GM18861 (cell line): ENCODE measurements around the gene HYAL3.
"Not testable (repeated sequence)": the region's sequence is repeated elsewhere in the genome, so short reads cannot be mapped to it uniquely, and the experiment has no call there.

Experiments used
- ATAC-seq: cut with Tn5 transposase; IDR thresholded peaks from one replicate; pipeline ENCODE4 v1.9.1; 2021; ENCODE audit not compliant: unreplicated experiment

The HYAL3 gene

DNA sequence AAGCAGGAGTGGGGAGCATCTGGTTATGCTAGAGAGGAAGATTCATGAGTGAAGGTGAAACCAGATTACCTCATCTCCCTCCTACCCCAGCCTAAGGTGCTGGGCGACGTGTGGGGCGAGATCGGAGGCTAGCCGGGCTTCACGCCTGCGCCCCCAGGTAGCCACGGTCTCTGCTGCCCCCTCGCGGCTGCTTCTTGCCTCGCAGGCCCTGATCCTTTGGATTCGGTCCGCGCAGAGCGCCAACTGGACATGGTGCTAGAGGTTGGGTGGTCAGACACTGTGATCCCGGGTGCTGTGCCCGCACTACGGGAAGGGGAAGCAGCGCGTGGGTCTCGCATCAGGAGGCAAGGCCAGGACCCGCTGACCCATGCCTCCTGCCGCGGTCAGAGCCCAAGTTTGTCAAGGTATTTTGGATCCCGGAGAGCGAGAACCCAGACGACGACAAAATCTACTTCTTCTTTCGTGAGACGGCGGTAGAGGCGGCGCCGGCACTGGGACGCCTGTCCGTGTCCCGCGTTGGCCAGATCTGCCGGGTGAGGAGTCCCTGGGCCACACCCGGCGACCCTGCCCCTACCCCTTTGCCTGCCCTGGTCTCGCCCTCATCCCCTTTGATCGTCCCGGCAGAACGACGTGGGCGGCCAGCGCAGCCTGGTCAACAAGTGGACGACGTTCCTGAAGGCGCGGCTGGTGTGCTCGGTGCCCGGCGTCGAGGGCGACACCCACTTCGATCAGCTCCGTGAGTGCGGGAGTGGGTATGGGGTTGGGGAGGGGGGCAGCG lies 26.1 kb downstream of the HYAL3 start:
- ATAC-seq, result peak; percentile 88

DNA sequence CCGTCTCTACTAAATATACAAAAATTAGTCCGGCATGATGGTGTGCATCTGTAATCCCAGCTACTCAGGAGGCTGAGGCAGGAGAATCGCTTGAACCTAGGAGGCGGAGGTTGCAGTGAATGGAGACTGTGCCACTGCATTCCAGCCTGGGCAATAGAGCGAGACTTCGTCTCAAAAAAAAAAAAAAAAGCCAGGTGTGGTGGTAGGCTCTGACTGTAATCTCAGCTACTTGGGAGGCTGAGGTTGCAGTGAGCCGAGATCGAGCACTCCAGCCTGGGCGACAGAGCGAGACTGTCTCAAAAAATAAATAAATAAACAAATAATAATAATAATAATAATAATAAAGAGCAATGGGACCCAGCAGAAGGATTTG lies 26.7 kb downstream of the HYAL3 start:
- ATAC-seq, result not testable (repeated sequence)

DNA sequence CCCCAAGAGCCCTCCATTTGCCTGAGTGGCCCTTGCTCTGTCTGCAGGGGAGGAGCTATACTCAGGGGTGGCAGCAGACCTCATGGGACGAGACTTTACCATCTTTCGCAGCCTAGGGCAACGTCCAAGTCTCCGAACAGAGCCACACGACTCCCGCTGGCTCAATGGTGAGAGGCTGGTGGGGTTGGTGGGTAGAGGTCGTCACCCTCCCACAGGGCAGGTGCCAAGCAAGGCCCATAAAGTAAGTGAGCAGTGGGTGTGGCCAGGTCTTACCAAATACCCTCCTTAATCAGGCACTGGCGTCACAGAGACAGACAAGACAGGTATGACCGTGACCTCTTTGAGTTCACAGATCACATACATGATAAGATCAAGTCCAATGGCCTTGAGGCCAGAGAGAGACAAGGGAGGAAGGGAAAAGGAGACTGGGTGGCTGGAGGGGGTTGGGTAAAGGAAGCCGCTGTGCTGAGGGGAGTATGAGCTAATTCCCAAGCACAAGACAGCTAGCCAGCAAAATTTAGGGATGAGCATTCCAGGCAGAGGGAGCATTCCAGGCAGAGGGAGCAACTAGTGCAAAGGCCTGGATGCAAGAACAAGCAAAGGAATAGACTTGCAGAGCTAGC lies 27.8 kb downstream of the HYAL3 start:
- ATAC-seq, result no peak

DNA sequence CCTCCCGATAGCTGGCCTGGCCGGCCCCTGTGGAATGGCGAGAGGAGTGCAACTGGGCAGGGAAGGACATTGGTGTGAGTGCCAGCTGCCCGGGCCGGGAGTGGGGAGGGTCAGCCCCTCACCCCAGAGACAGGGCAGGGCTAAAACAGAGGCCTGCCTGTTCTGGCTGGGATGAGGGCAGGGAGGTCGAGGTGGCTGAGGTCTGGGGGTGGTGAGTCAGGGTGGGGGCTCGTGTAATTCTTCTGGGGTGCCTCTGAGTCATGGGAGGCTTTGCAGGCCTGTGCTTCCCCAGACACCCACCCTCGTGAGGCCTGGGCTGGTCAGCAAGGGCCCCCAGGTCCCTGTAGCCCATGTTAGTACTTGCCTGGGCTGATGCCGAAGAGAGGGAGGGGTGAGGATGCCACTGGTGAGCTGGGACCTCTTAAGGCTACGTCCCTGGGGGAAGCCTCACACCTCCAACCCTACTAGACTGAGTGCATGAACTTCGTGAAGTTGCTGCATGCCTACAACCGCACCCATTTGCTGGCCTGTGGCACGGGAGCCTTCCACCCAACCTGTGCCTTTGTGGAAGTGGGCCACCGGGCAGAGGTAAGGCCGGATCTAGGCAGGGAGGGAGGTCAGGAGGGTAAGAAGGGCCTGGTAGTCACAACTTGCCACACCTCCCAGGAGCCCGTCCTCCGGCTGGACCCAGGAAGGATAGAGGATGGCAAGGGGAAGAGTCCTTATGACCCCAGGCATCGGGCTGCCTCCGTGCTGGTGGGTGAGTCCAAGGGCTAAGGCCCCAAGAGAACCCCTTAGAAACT lies 28.6 kb downstream of the HYAL3 start:
- no peak for ATAC-seq

DNA sequence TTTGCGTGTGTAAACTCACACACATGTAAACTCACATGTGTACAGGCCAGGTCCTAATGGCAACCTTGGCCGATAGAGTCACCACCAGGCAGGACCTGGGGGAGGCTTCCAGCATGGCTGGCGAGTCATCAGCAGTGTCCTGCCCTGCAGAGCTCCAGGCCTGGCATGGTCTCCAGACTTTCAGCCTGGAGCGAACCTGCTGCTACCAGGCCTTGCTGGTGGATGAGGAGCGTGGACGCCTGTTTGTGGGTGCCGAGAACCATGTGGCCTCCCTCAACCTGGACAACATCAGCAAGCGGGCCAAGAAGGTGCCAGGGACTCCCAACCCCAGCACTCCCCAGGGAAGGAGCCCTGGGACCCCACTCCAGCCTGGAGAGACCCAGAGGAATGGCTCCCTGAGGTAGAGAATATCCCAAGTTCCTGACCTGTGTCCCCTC lies 29.2 kb downstream of the HYAL3 start:
- ATAC-seq, result no peak

DNA sequence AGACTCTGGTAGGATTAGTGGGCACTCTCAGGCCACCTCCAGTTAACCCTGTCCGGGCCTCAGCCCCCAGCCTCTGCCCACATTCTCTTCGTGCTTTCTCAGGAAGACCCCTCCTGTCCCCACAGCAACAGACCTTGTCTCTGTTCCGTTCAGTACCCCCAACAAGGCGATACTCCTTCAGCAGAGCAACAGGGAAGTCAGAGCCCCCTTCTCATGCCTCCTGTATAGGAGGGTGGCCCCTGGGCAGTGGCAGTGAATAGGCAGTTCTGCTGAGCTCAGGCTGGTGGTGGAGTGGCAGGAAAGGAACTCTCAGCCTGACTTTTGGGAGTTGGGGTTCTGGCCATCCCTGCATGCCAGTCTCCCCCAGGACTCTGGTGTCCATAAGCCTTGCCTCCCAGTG lies 29.7 kb downstream of the HYAL3 start:
- ATAC-seq, result no peak

DNA sequence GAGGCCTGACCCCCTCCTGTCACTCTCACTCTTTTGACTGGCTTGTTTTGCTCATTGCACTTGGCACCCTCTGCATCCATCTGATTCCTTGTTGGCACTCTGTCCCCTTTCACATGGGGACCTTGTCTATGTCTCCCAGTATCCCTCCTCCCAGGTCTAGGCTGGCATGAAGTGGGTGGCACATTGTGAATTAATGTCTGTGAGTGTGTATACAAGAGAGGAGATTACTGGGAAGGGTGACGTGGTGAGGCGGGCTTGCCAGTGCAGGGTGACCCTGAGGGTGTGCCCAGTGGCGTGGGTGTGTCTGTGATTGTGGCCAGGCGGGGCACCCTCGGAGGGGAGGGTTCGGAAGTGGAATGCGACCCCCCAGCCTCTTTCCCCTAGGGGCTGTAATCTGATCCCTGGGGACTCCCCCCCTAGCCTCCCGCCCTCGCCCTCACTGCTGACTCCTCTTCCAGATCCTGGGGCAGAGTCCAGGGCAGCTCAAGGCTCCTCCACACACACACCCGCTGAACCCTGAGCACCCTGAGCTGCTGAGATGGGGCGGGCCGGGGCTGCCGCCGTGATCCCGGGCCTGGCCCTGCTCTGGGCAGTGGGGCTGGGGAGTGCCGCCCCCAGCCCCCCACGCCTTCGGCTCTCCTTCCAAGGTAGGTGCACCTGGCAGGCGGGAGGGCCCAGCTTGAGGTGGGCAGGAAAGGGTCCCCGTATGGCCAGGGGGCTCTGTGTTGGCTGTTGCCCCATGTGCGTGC lies 30.3 kb downstream of the HYAL3 start, which contains the start of gene SEMA3B:
Gene SEMA3B (plus strand): TSS at position 445 of the 749 bp plus-strand sequence. CDS start 94 bp downstream, at position 539.
- no peak for ATAC-seq

DNA sequence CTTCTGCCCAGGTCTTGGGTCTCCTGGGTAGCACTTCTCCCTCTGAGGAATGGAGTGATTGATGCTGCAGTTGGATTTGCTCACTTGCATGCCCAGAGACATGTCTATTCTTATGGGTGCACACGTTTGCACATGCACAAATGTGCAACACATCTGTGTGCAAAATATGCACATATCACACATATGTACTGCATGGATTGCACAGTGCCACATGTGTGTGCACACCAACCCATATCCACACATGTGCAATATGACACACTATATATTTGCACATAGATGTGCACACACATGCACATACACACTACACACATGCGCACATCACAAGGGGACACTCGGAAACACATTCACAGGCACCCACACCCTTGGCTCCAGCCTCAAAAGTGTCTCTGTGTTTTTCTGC lies 30.9 kb downstream of the HYAL3 start:
- ATAC-seq, result no peak

DNA sequence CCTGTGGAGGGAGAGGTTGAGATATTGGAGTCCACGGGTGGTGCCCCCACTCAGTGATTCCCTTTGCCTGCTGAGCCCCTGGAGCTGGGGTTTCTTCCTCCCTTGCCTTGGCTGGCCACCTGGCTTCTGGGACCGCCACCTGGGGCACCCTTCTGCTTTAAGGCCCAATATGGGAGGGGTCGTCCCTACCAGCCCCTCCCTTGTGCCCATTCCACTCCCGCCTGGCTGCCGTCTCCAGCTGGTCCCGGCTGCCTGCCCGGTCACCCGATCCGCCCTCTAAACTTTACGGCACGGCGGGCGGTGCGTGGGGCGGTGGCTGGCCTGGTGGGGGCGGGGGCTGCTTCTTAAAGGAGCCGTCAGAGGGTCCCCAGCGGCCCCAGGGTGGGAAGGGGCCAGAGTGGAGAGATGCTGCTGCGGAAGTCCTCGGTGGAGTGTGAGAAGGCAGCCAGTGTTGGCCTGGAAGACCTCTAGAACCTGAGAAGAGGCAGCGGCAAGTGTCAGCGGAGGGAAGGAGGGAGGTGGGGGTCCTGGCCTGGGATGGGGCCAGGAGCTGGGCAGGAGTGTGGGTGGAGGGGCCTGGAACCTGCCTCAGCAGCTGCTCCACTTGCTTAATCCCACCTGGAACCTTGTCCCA lies 31.8 kb downstream of the HYAL3 start:
- ATAC-seq, result no peak

DNA sequence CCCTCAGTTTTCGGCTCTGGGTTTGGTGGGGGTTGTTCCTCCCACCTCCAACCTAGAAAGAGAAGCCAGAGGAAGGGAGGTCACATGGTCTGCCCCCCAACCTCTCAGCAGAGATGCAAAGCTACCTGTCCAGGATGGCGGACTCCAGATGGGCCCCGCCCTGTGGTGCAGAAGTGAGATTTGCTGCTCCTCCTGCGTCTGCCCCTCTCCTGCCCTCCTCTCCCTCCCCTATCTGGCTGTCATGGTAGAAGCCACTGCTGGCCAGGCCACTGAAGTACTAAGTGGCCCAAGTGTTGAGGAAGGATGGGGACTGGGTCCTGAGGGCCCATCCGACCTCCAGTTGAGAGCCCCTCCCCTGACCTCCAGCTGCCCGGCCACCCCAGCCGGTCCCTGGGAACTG lies 32.4 kb downstream of the HYAL3 start:
- ATAC-seq, result no peak

DNA sequence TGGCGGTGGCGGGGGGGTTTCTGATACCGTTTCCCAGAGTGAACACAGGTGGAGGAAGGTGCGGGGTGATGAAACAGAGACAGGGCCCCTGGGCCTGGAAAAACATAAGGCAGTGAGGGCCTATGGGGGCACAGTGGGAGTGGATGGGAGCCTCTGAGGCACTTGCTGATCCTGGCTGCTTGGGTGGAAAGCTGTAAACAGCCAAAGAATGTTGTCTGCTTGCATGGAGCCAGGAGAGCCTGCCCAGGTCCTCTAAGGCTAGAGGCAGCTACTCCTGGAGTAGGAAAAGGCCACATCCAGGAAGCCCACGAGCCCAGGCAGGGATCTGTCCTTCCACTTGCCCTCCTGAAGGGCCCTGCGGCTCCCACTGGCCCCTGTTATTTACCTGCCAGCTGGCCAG lies 33.2 kb downstream of the HYAL3 start:
- no peak for ATAC-seq

DNA sequence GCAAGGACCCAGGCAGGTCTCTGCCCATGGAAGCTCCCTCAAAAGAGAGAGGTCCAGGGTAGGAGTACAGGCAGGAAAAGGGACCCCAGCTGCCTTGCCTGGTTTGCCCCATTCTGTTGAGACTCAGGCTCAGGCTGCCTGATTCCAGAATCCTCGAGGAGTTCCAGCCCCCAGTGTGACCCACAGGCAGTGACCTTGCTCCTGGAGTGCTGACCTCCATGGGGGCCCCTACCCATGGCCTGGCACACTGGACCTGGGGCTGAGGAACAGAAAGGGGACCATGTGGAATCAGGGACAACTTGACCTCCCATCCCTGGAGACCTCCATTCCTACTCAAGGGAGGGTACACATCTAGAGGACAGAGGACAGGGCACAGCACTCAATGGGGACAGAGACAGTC lies 33.6 kb downstream of the HYAL3 start:
- no peak for ATAC-seq

DNA sequence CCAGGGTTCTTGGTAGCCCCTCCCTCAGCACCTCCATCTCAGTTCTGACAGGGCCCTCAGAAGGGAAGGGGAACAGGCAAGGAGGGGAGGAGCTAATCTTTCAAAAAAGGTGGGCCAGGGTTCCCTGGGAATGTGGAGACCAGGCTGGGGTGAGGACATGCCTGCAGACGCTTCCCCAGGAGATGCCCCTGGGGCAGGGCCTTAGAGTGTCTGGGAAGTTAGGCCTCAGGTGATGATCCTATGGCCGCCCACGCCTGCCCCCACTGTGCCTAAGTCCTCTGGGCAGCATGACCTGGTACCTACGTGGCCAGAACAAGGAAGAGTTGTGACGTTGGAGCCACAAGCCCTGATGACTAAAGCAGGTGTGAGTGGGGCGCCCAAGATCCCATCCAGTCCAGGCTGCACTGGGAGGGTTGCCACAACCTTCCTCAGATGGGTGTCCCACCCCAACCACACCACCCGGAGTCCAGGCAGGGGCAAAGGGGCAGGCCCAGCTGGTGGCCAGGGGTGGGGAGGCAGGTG lies 34.2 kb downstream of the HYAL3 start:
- no peak for ATAC-seq

DNA sequence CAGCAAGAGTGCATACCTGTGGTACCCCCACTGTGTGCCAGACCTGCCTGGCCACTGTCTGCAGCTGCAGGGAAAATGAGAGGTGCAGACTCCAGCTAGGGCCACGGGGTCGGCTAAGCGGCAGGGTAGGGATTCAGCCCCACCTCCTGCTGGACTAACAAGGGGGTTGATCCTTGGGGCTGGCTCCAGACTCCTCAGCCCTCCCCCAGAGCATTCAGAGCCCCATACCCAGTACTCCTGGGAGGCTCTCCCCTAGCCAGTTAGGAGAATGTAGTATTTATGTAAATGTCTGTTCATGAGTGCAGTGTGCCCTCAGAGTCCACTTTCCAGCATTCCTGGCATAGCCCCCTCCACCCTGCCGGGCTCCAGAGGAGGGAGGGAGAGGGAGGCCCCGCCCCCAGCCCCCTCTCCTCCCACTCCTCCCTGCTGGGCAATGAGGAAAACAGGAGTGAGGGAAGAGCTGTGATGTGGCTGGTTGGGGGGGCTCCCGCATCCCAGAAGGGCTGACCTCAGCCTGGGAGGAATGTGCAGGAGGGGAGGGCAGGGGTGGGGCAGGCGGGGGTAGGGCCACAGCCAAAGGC lies 34.7 kb downstream of the HYAL3 start:
- no peak for ATAC-seq

DNA sequence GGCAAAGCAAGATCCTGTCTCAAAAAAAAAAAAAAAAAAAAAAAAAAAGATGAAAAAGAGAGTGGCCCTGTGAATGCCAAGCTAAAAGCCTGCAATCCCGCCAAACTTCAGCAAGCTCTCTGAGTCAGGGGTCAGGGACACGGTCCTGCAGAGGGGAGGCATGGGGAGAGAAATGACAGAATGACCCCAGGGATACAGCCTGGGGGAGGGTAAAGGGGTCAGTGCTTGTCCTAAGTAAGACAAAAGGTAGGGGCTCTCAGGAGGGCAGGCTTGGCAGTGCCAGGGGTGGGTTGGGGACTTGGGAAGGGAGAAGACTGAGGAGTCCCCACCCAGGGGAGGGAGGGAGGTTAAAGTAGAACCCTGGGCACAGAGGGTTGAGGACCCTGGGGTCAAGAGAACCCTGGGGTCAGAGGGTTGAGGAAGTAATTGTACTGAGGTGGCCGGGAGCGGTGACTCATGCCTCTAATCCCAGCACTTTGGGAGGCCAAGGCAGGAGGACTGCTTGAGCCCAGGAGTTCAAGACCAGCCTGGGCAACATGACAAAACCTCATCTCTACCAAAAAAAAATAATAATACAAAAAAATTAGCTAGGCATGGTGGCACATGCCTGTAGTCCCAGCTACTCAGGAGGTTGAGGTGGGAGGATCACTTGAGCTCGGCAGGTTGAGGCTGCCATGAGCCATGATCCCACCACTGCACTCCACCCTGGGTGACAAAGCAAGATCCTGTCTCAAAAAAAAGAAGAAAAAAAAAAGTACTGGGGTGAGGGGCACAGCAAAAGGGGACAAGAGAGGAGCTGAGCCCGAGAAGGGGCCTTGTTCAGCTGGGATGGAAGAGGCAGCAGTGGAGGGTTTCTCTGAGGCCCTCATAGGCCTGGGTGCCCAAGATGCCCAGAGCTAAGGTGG lies 35.5 kb downstream of the HYAL3 start:
- no peak for ATAC-seq

DNA sequence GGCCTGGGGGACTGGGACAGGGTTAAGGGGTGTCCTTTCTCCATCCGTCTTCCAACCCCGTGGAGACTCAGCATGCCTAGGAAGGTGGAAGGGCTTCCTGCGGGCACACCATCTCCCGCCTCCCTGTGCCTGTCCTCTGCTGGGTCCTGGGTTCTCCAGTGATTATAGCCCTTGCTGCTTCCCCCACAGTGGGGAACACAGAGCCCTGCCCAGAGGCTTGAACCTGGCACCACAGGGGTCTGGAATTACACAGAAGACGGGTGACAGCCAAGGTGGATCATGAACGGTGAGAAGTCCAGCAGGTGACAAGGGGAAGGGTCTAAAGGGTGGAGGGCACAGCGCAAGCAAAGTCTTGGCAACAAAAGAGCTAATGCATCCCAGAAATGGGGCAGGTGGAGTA lies 36.4 kb downstream of the HYAL3 start:
- no peak for ATAC-seq

DNA sequence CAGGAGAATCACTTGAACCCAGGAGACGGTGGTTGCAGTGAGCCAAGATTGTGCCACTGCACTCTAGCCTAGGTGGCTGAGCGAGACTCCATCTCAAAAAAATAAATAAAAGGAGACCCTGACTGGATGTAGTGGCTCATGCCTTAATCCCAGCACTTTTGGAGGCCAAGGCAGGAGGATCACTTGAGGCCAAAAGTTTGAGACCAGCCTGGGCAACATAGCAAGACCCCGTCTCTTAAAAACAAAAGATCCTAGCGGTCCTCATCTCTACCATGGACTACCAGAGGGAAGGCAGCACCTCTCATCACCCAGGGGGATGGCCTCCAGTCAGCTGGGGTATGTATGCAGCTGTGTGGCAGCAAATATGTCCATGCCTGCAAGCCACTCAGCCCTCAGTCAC lies 37.0 kb downstream of the HYAL3 start:
- not testable (repeated sequence) for ATAC-seq

DNA sequence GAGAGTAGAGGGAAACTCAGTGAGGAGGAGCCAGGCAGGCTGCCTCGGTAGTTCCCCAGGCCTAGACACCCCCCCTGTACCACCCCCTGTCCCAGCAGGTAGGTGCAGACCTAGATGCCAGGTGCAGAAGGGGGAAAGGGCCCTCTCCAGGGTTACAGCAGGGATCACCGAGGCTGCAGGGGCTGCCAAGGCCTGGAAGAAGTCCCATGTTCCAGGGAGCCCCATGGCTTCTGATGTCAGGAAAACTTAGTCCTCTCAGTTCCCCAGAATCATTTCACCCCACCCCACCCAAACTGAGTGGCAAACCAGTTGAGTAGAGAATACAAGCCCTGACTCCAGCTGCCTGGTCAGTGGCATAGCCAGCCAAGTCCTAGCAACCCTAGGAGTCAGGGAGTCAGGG lies 37.7 kb downstream of the HYAL3 start:
- ATAC-seq, result no peak

DNA sequence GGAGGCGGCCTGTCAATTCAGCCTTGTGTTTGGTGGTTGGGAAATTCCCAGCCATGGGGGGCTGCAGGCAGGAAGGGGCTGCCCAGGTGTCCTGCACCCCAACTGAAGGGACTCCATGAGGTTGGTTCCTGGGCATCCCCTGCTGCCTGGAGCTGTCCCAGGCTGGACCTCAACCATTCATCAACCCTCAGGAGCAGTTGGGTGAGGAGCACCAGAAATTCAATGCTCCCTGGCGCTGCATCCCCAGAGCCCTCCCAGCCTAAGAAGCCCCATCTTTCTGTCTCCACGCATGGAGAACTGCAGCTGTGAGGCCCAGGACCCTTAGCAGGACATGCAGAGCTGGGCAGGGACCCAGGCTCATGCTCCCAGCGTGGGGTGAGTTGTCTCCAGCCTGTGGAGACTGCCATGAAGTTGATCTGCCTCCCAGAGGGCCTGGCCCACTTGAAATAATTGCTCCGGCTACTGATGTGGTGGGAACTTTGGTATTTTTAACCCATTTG lies 38.2 kb downstream of the HYAL3 start:
- ATAC-seq, result no peak
